SK-N-MC (cell line): ENCODE measurements around the gene USH2A.

Experiments used
- DNase-seq: peaks from one replicate; pipeline ENCODE4 v3.0.0-alpha.2; 2011; ENCODE audit warnings: low read depth, low spot score
- H3K27ac ChIP-seq: fragments of 200-600 bp; sonication (generic); 2 replicates; pipeline ENCODE4 v1.5.1; 2016; ENCODE audit warnings: mixed run types
- H3K36me3 ChIP-seq: fragments of 200-600 bp; sonication (generic); 2 replicates; pipeline ENCODE4 v1.6.1; 2017; ENCODE audit warnings: antibody characterized with exemption, low read length, mixed read lengths; ENCODE audit not compliant: insufficient read depth
- H3K4me3 ChIP-seq: fragments of 200-600 bp; sonication (generic); 2 replicates; pipeline ENCODE4 v1.5.1; 2016
- H3K9ac ChIP-seq: fragments of 200-600 bp; sonication (generic); 2 replicates; pipeline ENCODE4 v1.8.0; 2017; ENCODE audit warnings: mixed run types, mixed read lengths; ENCODE audit not compliant: insufficient read length
- H3K9me3 ChIP-seq: fragments of 200-600 bp; sonication (generic); 2 replicates; pipeline ENCODE4 v1.6.1; 2017; ENCODE audit warnings: low read depth, mild to moderate bottlenecking, antibody characterized with exemption, low read length, moderate library complexity, mixed read lengths
- EZH2 ChIP-seq: fragments of 200-600 bp; sonication (generic); IDR thresholded peaks from one replicate; pipeline ENCODE4 v1.6.1; 2017; ENCODE audit warnings: antibody characterized with exemption
- FOXP2 ChIP-seq: optimal IDR thresholded peaks from 2 replicates; pipeline ENCODE3; 2011; ENCODE audit warnings: mild to moderate bottlenecking, moderate library complexity; ENCODE audit not compliant: insufficient read depth; ENCODE audit errors: extremely low read length, control extremely low read depth
- POLR2AphosphoS5 ChIP-seq: IDR thresholded peaks from 2 replicates; pipeline ENCODE4 v1.6.1; 2012; ENCODE audit warnings: mild to moderate bottlenecking, low read depth, low read length, borderline replicate concordance

Gene USH2A

DNA sequence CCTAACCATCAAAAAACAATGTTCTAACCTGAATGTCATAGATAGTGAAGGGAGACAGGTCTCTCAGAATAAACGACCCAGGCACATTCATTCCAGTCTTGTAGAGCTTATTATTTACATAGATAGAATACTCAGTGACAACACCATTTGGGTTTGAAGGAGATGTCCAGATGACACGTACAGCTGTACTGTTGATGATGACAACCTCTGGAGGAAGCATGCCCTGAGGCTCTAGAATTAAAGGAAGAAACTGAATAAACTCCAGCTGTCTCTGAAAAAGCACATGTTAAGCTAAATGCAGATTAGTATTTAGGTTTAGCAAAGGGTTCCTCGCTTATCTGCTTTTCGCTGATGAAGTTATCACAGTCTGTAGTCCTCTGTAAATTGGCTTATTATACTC lies 579.0 kb downstream of the USH2A start:
- Histone ChIP-seq H3K27ac (no peak overlapping the region), H3K4me3 (no peak overlapping the region), H3K9me3 (no peaks in the 10 kb centered on the region), H3K9ac (no peak overlapping the region), H3K36me3 (no peaks in the 10 kb centered on the region)
- TF ChIP-seq POLR2AphosphoS5 (no peak), FOXP2 (no peak), EZH2 (no peak)
- DNase-seq: no peak

- TF ChIP-seq POLR2AphosphoS5: no peak
- no peak for TF ChIP-seq EZH2
- no peak for TF ChIP-seq FOXP2
- DNase-seq: no peak
- H3K27ac ChIP-seq: no peak overlapping the region
- H3K36me3 ChIP-seq: no peaks in the 10 kb centered on the region
- H3K9ac ChIP-seq: no peak overlapping the region
- no peaks in the 10 kb centered on the region for H3K9me3 ChIP-seq
- H3K4me3 ChIP-seq: no peak overlapping the region
Measured at GRCh38 chr1:215842905-215843304, 580.3 kb downstream of the USH2A start.

GRCh38 chr1:215835951-215836350 lies 587.3 kb downstream of the USH2A start:
- no peak overlapping the region for H3K27ac ChIP-seq
- no peaks in the 10 kb centered on the region for H3K36me3 ChIP-seq
- no peaks in the 10 kb centered on the region; the same call in 1 of the 2 replicates for H3K9me3 ChIP-seq
- H3K4me3 ChIP-seq: no peak overlapping the region
- no peak for TF ChIP-seq EZH2
- TF ChIP-seq FOXP2: no peak
- TF ChIP-seq POLR2AphosphoS5: no peak
- no peak overlapping the region for H3K9ac ChIP-seq
- DNase-seq: no peak

DNA sequence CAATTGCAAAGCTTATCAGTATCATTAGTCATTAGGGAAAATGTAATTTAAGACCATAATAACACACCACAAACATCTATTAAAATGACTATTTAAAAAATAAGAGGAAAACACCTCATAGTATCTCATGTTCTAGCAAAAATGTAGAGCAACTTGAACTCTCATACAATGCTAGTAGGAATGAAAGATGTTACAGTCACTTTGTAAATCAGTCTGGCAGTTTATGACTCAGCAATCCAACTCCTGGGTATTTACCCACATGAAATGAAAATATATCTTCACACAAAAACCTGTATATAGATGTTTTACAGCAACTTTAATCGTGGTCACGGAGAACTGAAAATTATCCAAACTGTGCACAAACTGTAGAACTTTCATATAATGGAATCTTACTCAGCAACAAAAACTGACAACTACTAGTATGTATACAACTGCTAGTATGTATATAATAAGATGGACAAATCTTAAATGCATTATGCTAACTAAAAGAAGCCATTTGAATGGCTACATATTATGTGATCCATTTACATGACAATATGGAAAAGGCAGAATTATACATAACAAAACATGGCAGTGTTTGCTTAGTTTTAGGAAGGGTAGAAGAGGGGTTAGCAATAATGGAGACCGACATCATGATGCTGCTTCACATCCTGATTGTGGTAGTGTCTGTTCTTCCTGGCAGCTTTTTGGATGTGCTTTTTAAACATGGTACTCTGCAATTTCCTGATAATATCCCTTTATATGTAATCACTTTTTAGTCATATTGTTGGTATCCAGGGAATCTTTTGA lies 589.1 kb downstream of the USH2A start:
- TF ChIP-seq POLR2AphosphoS5: no peak
- TF ChIP-seq EZH2: no peak
- TF ChIP-seq FOXP2: no peak
- H3K4me3 ChIP-seq: no peak overlapping the region
- no peaks in the 10 kb centered on the region; the same call in 1 of the 2 replicates for H3K9me3 ChIP-seq
- H3K9ac ChIP-seq: no peak overlapping the region
- no peak for DNase-seq
- no peak overlapping the region for H3K27ac ChIP-seq
- H3K36me3 ChIP-seq: no peaks in the 10 kb centered on the region

- DNase-seq: no peak
- H3K9ac ChIP-seq: no peak overlapping the region
- no peak overlapping the region for H3K4me3 ChIP-seq
- H3K27ac ChIP-seq: no peak overlapping the region
- TF ChIP-seq POLR2AphosphoS5 (no peak), FOXP2 (no peak), EZH2 (no peak)
- no peaks in the 10 kb centered on the region; the same call in 1 of the 2 replicates for H3K9me3 ChIP-seq
- no peaks in the 10 kb centered on the region for H3K36me3 ChIP-seq
Measured at GRCh38 chr1:215830226-215830810, 592.9 kb downstream of the USH2A start.

- TF ChIP-seq POLR2AphosphoS5 (no peak), FOXP2 (no peak), EZH2 (no peak)
- no peak overlapping the region for H3K4me3 ChIP-seq
Measured at GRCh38 chr1:215825056-215825455, 598.2 kb downstream of the USH2A start.

DNA sequence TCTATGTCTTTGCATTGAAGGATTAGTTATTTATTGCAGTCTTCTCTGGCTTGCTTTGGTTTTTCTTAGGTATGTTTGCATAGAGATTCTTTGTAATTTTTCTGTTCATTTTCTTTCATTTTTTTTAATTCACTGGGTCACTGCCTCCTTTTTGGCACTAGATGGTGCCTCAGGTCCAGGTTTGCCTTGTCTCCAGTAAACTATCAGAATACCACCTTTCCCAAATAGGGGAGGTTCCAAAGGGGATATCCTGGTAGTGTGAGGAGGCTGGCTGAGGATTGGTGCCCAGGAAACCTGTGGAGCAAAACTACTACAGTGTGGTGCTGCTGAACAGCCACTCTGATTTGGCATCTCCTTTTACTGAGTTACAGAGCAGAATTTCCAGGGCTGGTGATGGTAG lies 599.0 kb downstream of the USH2A start:
- TF ChIP-seq EZH2 (no peak), POLR2AphosphoS5 (no peak), FOXP2 (no peak)
- H3K4me3 ChIP-seq: no peak overlapping the region
- H3K36me3 ChIP-seq: no peaks in the 10 kb centered on the region
- H3K9ac ChIP-seq: no peak overlapping the region
- no peak overlapping the region for H3K27ac ChIP-seq
- DNase-seq: no peak
- H3K9me3 ChIP-seq: no peaks in the 10 kb centered on the region

More at GRCh38 chr1:215825056-215825455, 598.2 kb downstream of the USH2A start:
- Histone ChIP-seq H3K9me3 (no peaks in the 10 kb centered on the region), H3K27ac (no peak overlapping the region), H3K9ac (no peak overlapping the region), H3K36me3 (no peaks in the 10 kb centered on the region)
- DNase-seq: no peak

DNA sequence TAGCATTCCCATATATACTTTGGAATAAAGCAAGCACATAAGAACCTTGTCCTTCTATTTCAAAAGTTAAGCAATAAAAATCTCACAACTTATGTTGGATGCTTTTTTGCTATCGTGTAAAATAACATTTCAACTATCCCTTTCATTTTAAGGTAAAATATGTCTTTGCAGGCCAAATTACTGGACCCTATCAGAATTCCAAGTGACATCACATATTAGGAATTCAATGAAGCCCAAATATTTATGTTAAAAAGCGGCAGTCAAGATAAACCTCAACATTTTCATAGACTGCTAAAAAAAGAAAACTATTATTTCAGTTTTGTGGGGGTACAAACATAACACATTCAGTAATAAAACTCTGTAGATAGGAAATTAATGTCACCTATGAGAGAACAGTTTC lies 604.1 kb downstream of the USH2A start:
- H3K27ac ChIP-seq: no peak overlapping the region
- no peaks in the 10 kb centered on the region for H3K9me3 ChIP-seq
- H3K4me3 ChIP-seq: no peak overlapping the region
- no peaks in the 10 kb centered on the region for H3K36me3 ChIP-seq
- TF ChIP-seq FOXP2 (no peak), EZH2 (no peak), POLR2AphosphoS5 (no peak)
- no peak for DNase-seq
- no peak overlapping the region for H3K9ac ChIP-seq

GRCh38 chr1:215807911-215808436 lies 615.3 kb downstream of the USH2A start:
- Histone ChIP-seq H3K36me3 (no peaks in the 10 kb centered on the region), H3K9ac (no peak overlapping the region), H3K9me3 (no peaks in the 10 kb centered on the region), H3K27ac (no peak overlapping the region), H3K4me3 (no peak overlapping the region)
- DNase-seq: no peak
- TF ChIP-seq POLR2AphosphoS5 (no peak), EZH2 (no peak), FOXP2 (no peak)
